ENCODE data around the gene NAA60.

The NAA60 gene

GRCh38 chr16:3513892-3514583 lies 70.6 kb downstream of the NAA60 start:
- no peak for DNase-seq

- DNase-seq = no peak
These were observed 71.1 kb downstream of the NAA60 start for GRCh38 chr16:3514621-3515020.

GRCh38 chr16:3515897-3516296 lies 72.4 kb downstream of the NAA60 start:
- no peak for DNase-seq

GRCh38 chr16:3518292-3518985 lies 75.0 kb downstream of the NAA60 start:
- DNase-seq = no peak

- DNase-seq = no peak
These were observed 75.5 kb downstream of the NAA60 start for GRCh38 chr16:3518986-3519348.

- no peak for DNase-seq
These were observed 76.1 kb downstream of the NAA60 start for GRCh38 chr16:3519581-3519980.

- DNase-seq = no peak
These were observed 76.9 kb downstream of the NAA60 start for GRCh38 chr16:3520413-3520812.

- DNase-seq = no peak
These were observed 77.4 kb downstream of the NAA60 start for GRCh38 chr16:3520841-3521240.

GRCh38 chr16:3523281-3523680 lies 79.8 kb downstream of the NAA60 start:
- no peak for DNase-seq

GRCh38 chr16:3525951-3526350 lies 82.5 kb downstream of the NAA60 start:
- no peak for DNase-seq

GRCh38 chr16:3527216-3527829 lies 83.8 kb downstream of the NAA60 start:
- DNase-seq = peak; percentile 22

- DNase-seq = no peak
These were observed 84.9 kb downstream of the NAA60 start for GRCh38 chr16:3528406-3528805.

- no peak for DNase-seq
These were observed 85.7 kb downstream of the NAA60 start for GRCh38 chr16:3529175-3529574.

- no peak for DNase-seq
These were observed 87.0 kb downstream of the NAA60 start for GRCh38 chr16:3530371-3530914.

- DNase-seq = no peak
These were observed 89.3 kb downstream of the NAA60 start for GRCh38 chr16:3532741-3533140.

- no peak for DNase-seq
These were observed 90.6 kb downstream of the NAA60 start for GRCh38 chr16:3534126-3534525.

GRCh38 chr16:3536271-3536731 lies 92.8 kb downstream of the NAA60 start:
- DNase-seq = no peak
